ENCODE data around the gene UPP2.

Gene UPP2

GRCh38 chr2:158103411-158104012 is 1.8 kb downstream of the UPP2 start:
- DNase-seq (ENCODE audit: low spot score): no peak
- TF ChIP-seq CTCF (IDR thresholded peaks at IDR 0.05; ENCODE audit: extremely low read depth, missing control alignments): no peak

GRCh38 chr2:158104903-158105302 is 3.2 kb downstream of the UPP2 start:
- TF ChIP-seq CTCF (IDR thresholded peaks at IDR 0.05; ENCODE audit: extremely low read depth, missing control alignments): no peak
- DNase-seq (ENCODE audit: low spot score): no peak

GRCh38 chr2:158112992-158113391 is 11.3 kb downstream of the UPP2 start:
- TF ChIP-seq CTCF (IDR thresholded peaks at IDR 0.05; ENCODE audit: extremely low read depth, missing control alignments): no peak
- no peak for DNase-seq (ENCODE audit: low spot score)

- TF ChIP-seq CTCF (IDR thresholded peaks at IDR 0.05; ENCODE audit: extremely low read depth, missing control alignments): no peak
- no peak for DNase-seq (ENCODE audit: low spot score)
Observed at GRCh38 chr2:158113741-158114295, 12.1 kb downstream of the UPP2 start.

- TF ChIP-seq CTCF (IDR thresholded peaks at IDR 0.05; ENCODE audit: extremely low read depth, missing control alignments): no peak
- no peak for DNase-seq (ENCODE audit: low spot score)
Observed at GRCh38 chr2:158114516-158114915, 12.8 kb downstream of the UPP2 start.

- no peak for DNase-seq (ENCODE audit: low spot score)
- no peak for TF ChIP-seq CTCF (IDR thresholded peaks at IDR 0.05; ENCODE audit: extremely low read depth, missing control alignments)
Observed at GRCh38 chr2:158115202-158115767, 13.6 kb downstream of the UPP2 start.

GRCh38 chr2:158116936-158117335 is 15.3 kb downstream of the UPP2 start:
- no peak for TF ChIP-seq CTCF (IDR thresholded peaks at IDR 0.05; ENCODE audit: extremely low read depth, missing control alignments)
- no peak for DNase-seq (ENCODE audit: low spot score)
